OCI-LY3 (cell line): Measurements from ENCODE around the gene STRBP.

Source experiments
- H2AFZ ChIP-seq: fragments of 200-600, 300-600 bp; shearing (Covaris generic); 2 replicates; pipeline ENCODE4 v1.6.0; 2014; ENCODE audit warnings: antibody characterized with exemption, low read depth, low read length
- H3K27ac ChIP-seq: fragments of 200-600, 300-600 bp; sonication (generic); 2 replicates; pipeline ENCODE4 v1.5.1; 2014; ENCODE audit warnings: mild to moderate bottlenecking, low read length, moderate library complexity, mixed read lengths
- H3K27me3 ChIP-seq: fragments of 200-600, 300-600 bp; sonication (generic); 2 replicates; pipeline ENCODE4 v1.6.1; 2014; ENCODE audit warnings: low read depth, low read length, mixed read lengths
- H3K36me3 ChIP-seq: fragments of 200-600, 300-600 bp; sonication (generic); replicated peaks from 2 replicates; pipeline ENCODE3; 2014; ENCODE audit warnings: low read depth, low read length, mixed read lengths
- H3K4me1 ChIP-seq: fragments of 300-600, 200-600 bp; sonication (generic); 2 replicates; pipeline ENCODE4 v1.6.1; 2014; ENCODE audit warnings: low read length, mixed read lengths
- H3K4me2 ChIP-seq: fragments of 200-600, 300-600 bp; sonication (generic); 2 replicates; pipeline ENCODE4 v1.6.1; 2014; ENCODE audit warnings: low read length, mixed read lengths
- H3K4me3 ChIP-seq: fragments of 300-600, 200-600 bp; sonication (generic); 2 replicates; pipeline ENCODE4 v1.5.1; 2014; ENCODE audit warnings: antibody characterized with exemption, mild to moderate bottlenecking, low read length, moderate library complexity
- H3K79me2 ChIP-seq: fragments of 300-600, 200-600 bp; shearing (Covaris generic); 2 replicates; pipeline ENCODE4 v1.6.1; 2014; ENCODE audit warnings: mild to moderate bottlenecking, low read length, mixed read lengths
- H3K9ac ChIP-seq: fragments of 300-600, 200-600 bp; shearing (Covaris generic); 2 replicates; pipeline ENCODE4 v1.6.0; 2014; ENCODE audit warnings: mild to moderate bottlenecking, low read length, moderate library complexity
- H3K9me3 ChIP-seq: fragments of 200-600, 300-600 bp; shearing (Covaris generic); 2 replicates; pipeline ENCODE4 v1.6.1; 2014; ENCODE audit warnings: low read length, mixed read lengths; ENCODE audit not compliant: insufficient read depth
- H4K20me1 ChIP-seq: fragments of 200-600, 300-600 bp; sonication (generic); 2 replicates; pipeline ENCODE4 v1.6.1; 2016; ENCODE audit warnings: low read length, mixed read lengths; ENCODE audit not compliant: insufficient read depth
- CTCF ChIP-seq: fragments of 200-600, 300-600 bp; sonication (generic); IDR thresholded peaks from 2 replicates; pipeline ENCODE4 v1.5.1; 2014; ENCODE audit warnings: antibody characterized with exemption, low read length, low read depth
- EZH2phosphoT487 ChIP-seq: fragments of 200-600 bp; shearing (Covaris generic); IDR thresholded peaks from 2 replicates; pipeline ENCODE4 v1.6.1; 2018; ENCODE audit warnings: antibody characterized with exemption, mixed run types, low read depth

Gene STRBP

GRCh38 chr9:123263227-123263626, 5.2 kb downstream of the STRBP start:
- no peak for TF ChIP-seq EZH2phosphoT487
- TF ChIP-seq CTCF, result no peak
- no peak overlapping the region for H3K4me3 ChIP-seq
- H3K27ac ChIP-seq, result no peak overlapping the region
- H3K36me3 ChIP-seq, result no peaks in the 10 kb centered on the region
- peaks cover 30% of the 10 kb centered on the region; the same call in 1 of the 2 replicates for H4K20me1 ChIP-seq
- peaks cover 63% of the 10 kb centered on the region for H3K79me2 ChIP-seq
- H3K4me2 ChIP-seq, result no peak overlapping the region
- no peak overlapping the region for H2AFZ ChIP-seq
- no peaks in the 10 kb centered on the region for H3K9me3 ChIP-seq
- H3K4me1 ChIP-seq, result peaks cover 6% of the 10 kb centered on the region
- H3K27me3 ChIP-seq, result no peaks in the 10 kb centered on the region
- no peak overlapping the region for H3K9ac ChIP-seq

- Histone ChIP-seq H2AFZ (no peak overlapping the region), H3K4me3 (no peak overlapping the region), H3K4me2 (no peak overlapping the region), H3K27ac (no peak overlapping the region), H4K20me1 (peaks cover 31% of the 10 kb centered on the region; the same call in 1 of the 2 replicates), H3K27me3 (no peaks in the 10 kb centered on the region), H3K9ac (no peak overlapping the region), H3K4me1 (peaks cover 5% of the 10 kb centered on the region), H3K79me2 (peaks cover 59% of the 10 kb centered on the region), H3K9me3 (no peaks in the 10 kb centered on the region), H3K36me3 (no peaks in the 10 kb centered on the region)
- no peak for TF ChIP-seq EZH2phosphoT487
- TF ChIP-seq CTCF, result no peak
Measured at GRCh38 chr9:123262338-123262737, 6.0 kb downstream of the STRBP start.

GRCh38 chr9:123261006-123261677, 7.2 kb downstream of the STRBP start:
- H4K20me1 ChIP-seq, result peaks cover 29% of the 10 kb centered on the region
- no peak overlapping the region for H2AFZ ChIP-seq
- TF ChIP-seq CTCF (no peak), EZH2phosphoT487 (no peak)
- H3K27me3 ChIP-seq, result no peaks in the 10 kb centered on the region
- H3K9ac ChIP-seq, result no peak overlapping the region
- H3K9me3 ChIP-seq, result no peaks in the 10 kb centered on the region
- H3K4me2 ChIP-seq, result no peak overlapping the region
- peaks cover 58% of the 10 kb centered on the region for H3K79me2 ChIP-seq
- no peaks in the 10 kb centered on the region for H3K4me1 ChIP-seq
- no peaks in the 10 kb centered on the region for H3K36me3 ChIP-seq
- H3K27ac ChIP-seq, result no peak overlapping the region
- no peak overlapping the region for H3K4me3 ChIP-seq

- no peak overlapping the region for H2AFZ ChIP-seq
- no peak overlapping the region for H3K9ac ChIP-seq
- H3K4me1 ChIP-seq, result no peaks in the 10 kb centered on the region
- peaks cover 53% of the 10 kb centered on the region for H3K79me2 ChIP-seq
- no peaks in the 10 kb centered on the region for H3K9me3 ChIP-seq
- no peak overlapping the region for H3K4me3 ChIP-seq
- H4K20me1 ChIP-seq, result peaks cover 29% of the 10 kb centered on the region
- H3K4me2 ChIP-seq, result no peak overlapping the region
- H3K27me3 ChIP-seq, result no peaks in the 10 kb centered on the region
- TF ChIP-seq EZH2phosphoT487 (no peak), CTCF (no peak)
- H3K36me3 ChIP-seq, result no peaks in the 10 kb centered on the region
- no peak overlapping the region for H3K27ac ChIP-seq
Measured at GRCh38 chr9:123260340-123260739, 8.0 kb downstream of the STRBP start.
